ENCODE results near the gene NASP.

NASP gene

DNA sequence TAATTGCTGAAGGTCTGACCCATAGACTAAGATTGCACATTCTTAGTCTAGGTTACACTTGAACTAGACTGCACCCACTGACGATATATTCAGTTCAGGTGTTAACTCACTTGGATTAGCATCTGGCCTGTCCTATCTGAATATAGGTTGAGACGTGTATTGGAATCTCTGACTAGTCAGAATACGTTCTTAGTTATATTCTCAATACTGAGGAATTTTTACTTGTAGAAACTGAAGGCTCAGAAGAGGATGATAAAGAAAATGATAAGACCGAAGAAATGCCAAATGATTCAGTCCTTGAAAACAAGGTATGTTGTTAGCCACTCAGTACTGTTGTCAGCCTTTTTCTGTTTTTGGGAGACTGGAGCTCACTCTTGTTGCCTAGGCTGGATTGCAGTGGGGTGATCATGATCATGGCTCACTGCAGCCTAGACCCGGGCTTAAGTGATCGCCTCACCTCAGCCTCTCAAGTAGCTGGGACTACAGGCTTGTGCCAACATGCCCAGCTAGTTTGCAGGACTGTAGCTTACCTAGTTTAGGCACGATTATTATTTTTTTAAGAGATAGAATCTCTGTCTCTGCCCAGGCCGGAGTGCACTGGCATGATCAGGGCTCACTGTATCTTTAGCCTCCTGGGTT lies 29.2 kb downstream of the NASP start:
- intact Hi-C loops (cut with DNase I): no loop called here
- no peak for DNase-seq

- DNase-seq: no peak
- intact Hi-C loops (cut with DNase I): no loop called here
Measured at GRCh38 chr1:45615885-45616284, 32.0 kb downstream of the NASP start.

DNA sequence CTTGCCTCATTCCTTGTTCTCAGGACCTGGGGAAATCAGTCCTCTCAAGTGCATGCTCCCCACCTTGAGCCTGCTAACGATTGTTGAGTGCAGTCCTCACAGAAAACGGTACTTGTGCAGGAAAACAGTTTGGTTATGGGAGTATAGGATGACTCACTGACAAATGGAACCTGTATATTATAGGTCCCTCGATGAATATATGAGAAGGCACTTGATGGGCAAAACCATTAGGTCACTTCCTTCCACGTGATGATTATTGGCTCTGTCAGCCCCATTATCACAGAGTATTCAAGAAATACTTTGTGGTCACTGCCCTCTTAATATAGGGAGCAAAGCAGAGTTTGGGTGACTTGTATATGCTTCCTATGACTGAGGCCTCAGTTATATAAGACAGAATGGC lies 33.8 kb downstream of the NASP start:
- intact Hi-C loops (cut with DNase I): no loop called here
- no peak for DNase-seq

DNA sequence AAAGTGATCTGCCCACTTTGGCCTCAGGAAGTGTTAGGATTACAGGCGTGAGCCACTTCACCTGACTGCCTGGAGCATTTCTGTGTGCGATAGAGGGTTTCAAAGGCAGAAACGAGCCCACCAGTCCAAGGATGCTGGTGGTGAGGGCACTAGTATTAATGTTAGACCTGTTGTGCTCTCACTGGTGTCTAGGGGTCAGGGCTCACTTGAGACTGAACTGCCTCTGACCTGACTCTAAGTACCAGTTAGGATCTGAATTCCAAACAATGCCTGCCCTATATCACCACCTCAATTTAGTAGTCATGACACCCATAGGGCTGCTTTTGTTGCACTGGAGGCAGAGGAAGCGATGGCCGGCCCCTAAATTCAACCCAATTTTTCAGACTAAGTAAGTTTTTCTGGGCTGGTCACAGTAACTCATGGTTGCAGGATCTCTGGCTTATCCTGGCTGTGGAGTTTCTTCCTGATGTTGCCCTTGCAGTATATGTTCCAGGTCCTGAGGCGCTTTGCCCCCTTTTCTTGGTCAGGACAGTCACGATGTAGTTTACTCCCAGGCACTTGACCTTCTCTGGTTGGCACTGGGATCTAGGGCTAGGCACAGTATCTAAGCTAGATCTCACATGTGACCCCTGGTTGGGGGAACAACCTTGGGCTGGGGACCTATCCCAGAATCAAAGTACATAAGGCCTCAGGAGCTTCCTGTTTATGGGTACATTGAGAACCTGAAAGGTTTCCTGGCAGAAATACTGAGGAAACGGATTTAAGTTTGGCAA lies 35.5 kb downstream of the NASP start:
- DNase-seq: no peak
- intact Hi-C loops (cut with DNase I): no loop called here

DNA sequence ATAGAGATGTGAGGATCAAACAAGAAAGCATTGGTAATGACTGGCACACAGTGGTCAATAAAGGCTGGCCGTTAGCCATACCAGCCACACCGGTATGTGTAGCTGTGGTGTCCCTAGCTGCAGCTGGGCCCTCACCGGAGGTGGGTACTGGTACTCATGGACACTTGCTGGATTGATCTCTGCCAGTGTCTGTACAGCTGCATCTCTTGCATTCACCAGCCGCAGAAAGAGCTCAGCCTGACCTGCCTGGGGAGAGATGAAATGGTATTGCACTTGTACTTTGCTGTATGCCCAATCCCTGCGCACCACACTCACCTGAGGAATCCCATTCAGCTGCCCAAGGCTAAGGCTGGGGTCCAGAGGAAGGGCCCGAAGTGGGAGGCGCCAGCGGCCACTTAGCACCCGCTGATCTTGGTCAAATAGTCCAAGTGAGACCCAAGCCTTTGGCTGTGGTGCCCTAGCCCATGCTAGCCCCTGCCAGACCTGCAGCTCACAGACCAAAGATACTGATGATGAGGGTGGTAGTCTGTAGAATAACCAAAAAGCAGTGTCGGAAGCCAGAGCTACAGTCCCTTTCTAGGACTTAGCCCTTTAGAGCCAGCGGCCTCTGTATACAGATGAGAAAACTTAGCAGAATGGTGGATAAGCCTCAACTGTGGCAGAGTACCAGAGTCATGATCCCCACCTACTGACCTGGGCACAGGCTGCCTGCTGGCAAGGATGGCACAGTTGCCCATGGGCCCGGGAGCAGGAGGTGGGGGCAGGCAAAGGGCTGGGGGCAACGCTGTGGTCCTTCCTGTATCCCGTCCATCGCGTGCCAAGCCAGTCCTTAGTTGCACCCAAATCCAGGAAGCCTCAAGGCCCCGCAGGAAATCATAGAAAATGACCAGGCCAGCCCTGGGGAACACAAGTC lies 37.0 kb downstream of the NASP start:
- intact Hi-C loops (cut with DNase I): no loop called here
- no peak for DNase-seq

GRCh38 chr1:45621501-45621836 lies 37.6 kb downstream of the NASP start:
- intact Hi-C loops (cut with DNase I): no loop called here
- no peak for DNase-seq

DNA sequence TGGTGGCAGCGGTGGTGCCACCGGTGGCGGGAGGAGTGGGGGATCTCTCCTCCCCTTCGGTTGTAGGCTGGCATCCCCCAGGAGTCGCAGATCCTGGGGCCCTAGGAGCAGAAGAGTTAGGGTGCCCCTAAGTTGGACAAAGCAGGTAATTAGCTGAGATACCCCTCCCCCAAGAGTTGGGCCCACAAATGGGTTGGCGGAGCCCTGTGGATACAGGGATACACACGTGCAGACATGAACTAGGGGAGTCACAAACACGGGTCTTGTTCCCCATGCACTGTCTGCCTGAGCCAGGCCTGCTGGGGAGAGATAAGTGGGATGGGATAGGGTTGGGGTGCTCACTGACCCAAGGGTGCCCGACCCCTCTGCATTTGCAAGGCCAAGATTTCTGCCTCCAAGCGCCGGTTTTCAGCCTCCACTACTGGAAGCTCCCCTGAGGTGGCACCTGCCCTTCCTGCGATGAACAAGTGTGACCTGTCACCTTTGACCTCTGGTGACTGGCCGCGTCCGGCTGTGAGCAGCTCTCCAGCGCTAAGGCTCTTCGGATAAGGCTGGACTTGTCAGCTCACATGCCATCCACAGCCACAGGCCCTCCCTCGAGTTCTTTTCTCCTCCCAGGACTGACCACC lies 38.2 kb downstream of the NASP start:
- DNase-seq: peak in 1 of 10 donors; percentile 84
- intact Hi-C loops (cut with DNase I): no loop called here

- intact Hi-C loops (cut with DNase I): no loop called here
- no peak for DNase-seq
Measured at GRCh38 chr1:45622524-45623394, 38.9 kb downstream of the NASP start.

DNA sequence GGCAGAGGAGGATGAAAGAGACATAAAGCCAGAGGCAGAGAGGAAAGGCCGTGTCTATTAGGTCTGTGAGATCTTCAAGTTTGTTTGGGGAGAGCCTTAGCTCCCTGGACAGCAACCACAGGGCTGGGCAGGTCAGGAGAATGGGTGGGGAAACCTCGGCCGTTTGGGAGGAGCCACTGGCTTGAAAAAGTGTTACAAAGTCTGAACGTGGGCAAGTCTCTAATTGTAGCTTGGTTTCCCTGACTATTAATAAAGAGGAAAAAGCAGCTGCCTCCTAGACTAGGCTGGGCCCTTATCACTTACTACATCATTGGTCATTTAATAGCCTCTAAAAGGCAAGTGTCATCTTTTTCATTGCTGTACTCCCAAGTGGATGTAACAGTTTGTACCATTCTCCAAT lies 40.1 kb downstream of the NASP start, which contains the start of gene CCDC17:
CCDC17 (minus strand) TSS at position 83 of the 400 bp plus-strand sequence. CDS start 145 bp downstream, outside the sequence.
- DNase-seq: no peak
- intact Hi-C loops (cut with DNase I): no loop called here

GRCh38 chr1:45629035-45629434 lies 45.2 kb downstream of the NASP start:
- no peak for DNase-seq
- intact Hi-C loops (cut with DNase I): no loop called here

DNA sequence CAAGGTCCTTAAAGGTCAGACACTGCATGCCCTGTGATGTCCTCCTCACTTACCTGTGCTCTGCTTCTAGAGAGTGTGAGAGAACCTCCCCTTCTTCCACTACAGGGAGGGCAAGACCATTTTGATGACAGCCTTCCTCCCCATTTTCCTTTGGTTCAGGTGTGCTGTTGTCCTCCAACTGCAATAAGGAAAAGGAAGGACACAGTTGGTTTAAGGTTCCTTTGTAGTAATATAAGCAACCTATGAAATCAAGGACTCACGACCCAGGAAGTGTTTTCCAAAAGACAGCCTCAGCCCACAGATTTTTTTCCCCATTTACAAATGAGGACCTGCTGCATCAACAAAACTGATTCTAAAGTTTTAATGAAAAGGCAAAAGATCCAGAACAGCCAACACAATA lies 46.6 kb downstream of the NASP start:
- DNase-seq: no peak
- intact Hi-C loops (cut with DNase I): no loop called here

DNA sequence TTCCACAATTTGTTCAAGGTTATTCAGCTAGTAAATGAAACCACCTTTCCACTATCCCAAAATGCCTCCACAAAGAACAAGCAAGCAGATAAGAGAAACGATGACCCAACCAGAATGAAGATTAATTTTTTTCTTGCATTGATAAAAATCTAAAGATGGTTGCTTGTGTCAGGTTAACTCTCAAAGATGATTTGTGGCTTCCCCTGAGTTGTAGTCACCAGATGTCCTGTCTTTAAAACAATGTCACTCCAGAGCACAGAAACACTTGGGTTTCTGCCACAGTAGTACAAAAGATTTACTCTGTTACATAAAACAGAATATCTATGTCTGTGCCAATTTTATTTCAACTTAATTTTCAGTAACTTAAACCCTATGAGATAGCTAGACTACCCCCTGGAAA lies 51.4 kb downstream of the NASP start:
- intact Hi-C loops (cut with DNase I): no loop called here
- DNase-seq: no peak

- intact Hi-C loops (cut with DNase I): no loop called here
- no peak for DNase-seq
Measured at GRCh38 chr1:45640293-45640692, 56.5 kb downstream of the NASP start.

DNA sequence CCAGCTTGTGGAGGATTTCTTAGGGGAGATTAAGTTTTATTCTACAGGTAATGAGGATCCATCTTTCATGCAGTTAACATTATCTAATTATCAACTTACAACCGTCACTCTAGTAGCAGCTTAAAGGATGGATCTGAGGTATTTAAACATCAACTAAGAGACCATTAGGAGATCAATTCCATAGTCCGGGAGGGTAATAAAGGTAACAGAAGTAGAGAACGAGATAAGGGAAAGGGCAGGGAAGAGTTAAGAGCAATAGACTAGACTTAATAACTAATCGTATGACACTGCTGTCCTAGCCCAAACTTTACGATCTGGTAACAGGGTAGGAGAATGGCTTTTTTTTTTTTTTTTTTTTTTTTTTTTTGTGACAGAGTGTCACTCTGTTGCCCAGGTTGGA lies 59.5 kb downstream of the NASP start:
- intact Hi-C loops (cut with DNase I): no loop called here
- DNase-seq: no peak

DNA sequence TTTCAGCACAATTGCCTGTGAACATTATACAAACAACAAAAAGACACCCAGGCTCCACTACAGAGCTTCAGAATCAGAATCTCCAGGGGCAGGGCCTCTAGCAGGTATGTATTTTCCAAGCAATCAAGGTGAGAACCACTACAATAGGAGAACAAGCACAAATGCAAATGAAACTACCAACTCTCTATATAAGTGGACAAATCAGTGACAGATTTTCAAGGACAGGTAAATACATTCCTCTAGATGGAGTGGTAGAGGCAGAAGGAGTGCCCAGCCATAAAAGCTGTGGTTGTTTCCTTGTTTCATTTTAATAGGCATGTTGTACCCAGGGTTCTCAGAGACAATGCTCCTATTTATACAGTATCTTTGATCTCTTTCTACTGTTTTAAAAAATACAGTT lies 60.1 kb downstream of the NASP start:
- intact Hi-C loops (cut with DNase I): no loop called here
- DNase-seq: no peak

DNA sequence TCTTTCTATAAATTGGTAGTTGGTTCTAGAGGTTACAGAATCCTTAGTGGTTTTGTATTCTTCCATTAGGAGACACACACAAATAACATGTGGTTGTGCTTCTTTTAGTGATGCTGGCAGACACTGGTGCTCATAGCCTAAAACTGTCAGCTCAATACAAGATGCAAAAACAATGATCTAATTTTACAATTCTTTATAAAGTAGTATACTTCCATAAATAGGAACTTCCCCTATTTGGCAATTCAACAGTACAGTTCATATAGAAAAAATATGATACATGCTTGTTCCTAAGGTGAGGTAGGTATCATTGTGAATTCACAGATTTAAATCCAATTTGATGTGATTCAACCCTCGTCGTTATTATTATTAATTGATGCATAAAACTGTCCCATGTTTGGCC lies 60.8 kb downstream of the NASP start:
- DNase-seq: no peak
- intact Hi-C loops (cut with DNase I): no loop called here

DNA sequence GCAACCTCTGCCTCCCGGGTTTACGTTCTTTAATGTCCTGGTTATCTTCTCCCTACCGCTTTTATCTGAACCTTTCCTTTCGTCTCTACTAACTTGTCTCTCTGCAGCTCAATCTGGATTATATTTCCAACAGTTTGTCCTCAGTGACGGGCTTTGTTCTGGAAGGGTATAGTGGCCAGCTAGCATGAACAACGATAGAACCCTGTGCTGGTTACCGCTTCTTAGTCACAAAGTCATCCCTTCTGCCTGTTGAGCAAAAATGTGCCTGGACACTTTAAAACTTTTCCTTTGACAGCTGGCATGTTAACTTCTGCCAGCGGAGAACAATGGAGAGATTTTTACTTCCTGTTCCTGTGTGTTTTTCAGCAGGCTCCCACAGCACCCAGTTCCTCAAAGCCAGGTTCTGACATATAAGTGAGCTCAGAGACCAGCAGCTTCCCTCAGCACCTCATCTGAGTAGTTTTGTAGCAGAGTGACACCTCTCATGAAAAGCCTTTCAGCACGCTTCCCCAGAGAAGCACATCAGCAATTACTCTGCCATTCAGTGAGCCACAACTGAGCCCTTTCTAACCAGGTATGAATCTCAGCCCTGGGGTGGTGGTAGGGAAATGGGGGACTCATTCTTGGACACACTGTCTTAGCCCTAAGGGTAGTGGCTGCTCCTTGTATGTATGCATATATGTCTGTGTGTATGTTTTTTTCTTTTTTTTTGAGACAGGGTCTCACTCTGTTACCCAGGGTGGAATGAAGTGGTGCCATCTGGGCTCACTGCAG lies 63.6 kb downstream of the NASP start:
- DNase-seq: no peak
- intact Hi-C loops (cut with DNase I): no loop called here

DNA sequence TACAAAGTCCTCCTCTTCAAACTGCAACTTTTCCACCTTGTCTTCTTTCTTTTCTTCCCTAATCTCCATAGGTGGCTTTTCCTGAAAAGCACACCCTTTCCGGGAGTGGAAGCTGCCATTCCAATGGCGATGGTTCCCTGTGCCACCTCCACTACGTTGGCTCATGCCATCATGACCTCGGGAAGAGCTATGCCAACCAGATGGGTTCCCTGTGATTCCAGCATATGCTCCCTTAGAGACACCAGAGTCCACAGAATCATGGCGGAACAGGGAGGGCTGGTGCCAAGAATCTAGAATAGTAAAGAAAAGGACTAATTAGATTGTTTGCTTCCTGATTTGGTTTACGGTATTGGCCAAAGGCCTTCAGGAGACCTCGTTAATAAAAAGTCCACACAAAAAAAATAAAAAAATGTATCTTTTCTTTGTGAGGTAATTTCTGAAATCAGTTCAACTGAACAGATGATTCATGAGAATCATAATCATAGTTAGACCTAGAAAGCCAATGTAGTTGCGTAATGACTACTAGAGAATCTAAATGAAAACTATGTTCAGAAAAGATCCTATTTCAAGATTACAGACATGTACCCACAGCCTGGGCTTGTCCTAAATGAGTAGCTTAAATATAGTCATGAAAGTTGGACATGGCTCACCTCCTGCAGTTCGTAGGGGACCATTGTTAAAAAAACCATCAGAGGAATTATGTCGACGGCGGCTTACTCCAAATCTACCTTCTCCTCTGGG lies 70.9 kb downstream of the NASP start:
- no peak for DNase-seq
- intact Hi-C loops (cut with DNase I): no loop called here

All from posterior cingulate gyrus (tissue), 11 donors.